AG09319 (cell line): ENCODE measurements around the gene PWWP3B.
"Not testable (repeated sequence)": the region's sequence is repeated elsewhere in the genome, so short reads cannot be mapped to it uniquely, and the experiment has no call there.

Experiments
- DNase-seq: peaks from one replicate; pipeline ENCODE4 v3.0.0-alpha.2; 2010; ENCODE audit warnings: low read depth; ENCODE audit errors: extremely low read depth
- CTCF ChIP-seq: IDR thresholded peaks from 2 replicates; pipeline ENCODE4 v1.5.1; 2011; ENCODE audit warnings: low read depth, mild to moderate bottlenecking, inconsistent platforms, low read length, moderate library complexity

The PWWP3B gene

GRCh38 chrX:106177106-106177981 lies 9.2 kb downstream of the PWWP3B start:
- no peak for TF ChIP-seq CTCF

GRCh38 chrX:106177982-106178321 lies 9.8 kb downstream of the PWWP3B start:
- no peak for DNase-seq
- TF ChIP-seq CTCF, result no peak

More at GRCh38 chrX:106177106-106177981, 9.2 kb downstream of the PWWP3B start:
- no peak for DNase-seq

- TF ChIP-seq CTCF, result no peak
- no peak for DNase-seq
Observed at GRCh38 chrX:106178826-106179225, 10.7 kb downstream of the PWWP3B start.

GRCh38 chrX:106183685-106184084 lies 15.6 kb downstream of the PWWP3B start:
- not testable (repeated sequence) for DNase-seq

- no peak for DNase-seq
- TF ChIP-seq CTCF, result no peak
Observed at GRCh38 chrX:106201502-106202178, 33.5 kb downstream of the PWWP3B start.

GRCh38 chrX:106203315-106203714 lies 35.2 kb downstream of the PWWP3B start:
- no peak for DNase-seq
- no peak for TF ChIP-seq CTCF

GRCh38 chrX:106208154-106208553 lies 40.0 kb downstream of the PWWP3B start:
- no peak for TF ChIP-seq CTCF
- DNase-seq, result no peak
